Lower leg skin (tissue), 4 donors: ENCODE data around the gene SLC6A13. TPM values are rescaled to one million over a fixed set of nuclear protein-coding genes. Genes with fewer than 3 reads are reported as not detected.

Experiments
- DNase-seq, 2 donors: peaks; one replicate each; pipeline ENCODE4 v3.0.0-alpha.2; 2019; ENCODE audit warnings: low spot score in 2 of 2
- H3K4me3 ChIP-seq: fragments of 200-600 bp; sonication (generic); 2 replicates; pipeline ENCODE4 v1.5.1; 2017; ENCODE audit warnings: mild to moderate bottlenecking, low read depth; ENCODE audit not compliant: poor library complexity, severe bottlenecking
- POLR2A ChIP-seq, 2 donors: fragments of 450-650 bp; IDR thresholded peaks; one replicate each; pipeline ENCODE4 v1.6.1; 2016 to 2017; ENCODE audit warnings: antibody characterized with exemption in 2 of 2, mild to moderate bottlenecking in 1 of 2, moderate library complexity in 1 of 2
- whole genome bisulfite sequencing, 2 donors: methylation state at CpG; one replicate each; pipeline ENCODE4 v1.1.5; 2018; 5-methylcytosine and 5-hydroxymethylcytosine counted together
- intact Hi-C: fragments of 100-400 bp; cut with DNase I; formaldehyde crosslinking; loops from one replicate; pipeline ENCODE4 v1.15.0; 2023; ENCODE audit warnings: low total_unique reads
- total RNA-seq, 4 donors: library from RNA; depleted of rRNA; stranded (reverse); fragments of >200 nt; gene quantifications; one replicate each; pipeline ENCODE4 v1.1.0, GENCODE V29; 2016
- TF ChIP-seq, protein P1 (sequence below), 3 donors: fragments of 450-650 bp; IDR thresholded peaks; one replicate each; pipeline ENCODE4 v1.5.1; 2016; ENCODE audit warnings: antibody characterized with exemption in 3 of 3, mild to moderate bottlenecking in 3 of 3, moderate library complexity in 2 of 3

The SLC6A13 gene
- total RNA-seq, 4 donors from 2014 or later, result not detected

DNA sequence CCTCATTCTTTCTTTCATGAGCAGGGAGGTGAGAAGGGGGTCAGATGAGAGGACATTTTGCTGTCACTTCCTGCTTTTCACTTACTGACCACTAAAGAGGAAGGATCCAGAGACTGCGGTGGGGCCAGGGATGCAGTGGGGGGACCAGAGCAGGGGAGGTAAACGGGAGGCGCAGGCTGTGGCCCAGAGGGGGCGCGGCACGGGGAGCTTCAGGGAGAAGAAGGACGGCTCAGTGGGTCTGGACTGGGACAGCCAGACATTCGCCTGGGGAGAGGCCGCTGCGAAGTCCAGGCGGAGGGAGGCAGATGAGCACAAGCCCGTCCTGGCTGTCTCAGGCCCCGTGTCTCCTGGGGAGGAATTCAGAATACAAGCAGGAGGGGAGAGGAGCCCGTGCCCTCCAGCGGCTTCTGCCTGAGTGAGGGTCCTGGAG lies 89.9 kb downstream of the SLC6A13 start:
- H3K4me3 ChIP-seq, result no peak overlapping the region
- intact Hi-C loops, result no loop called here
- no peak for DNase-seq
- TF ChIP-seq, protein P1, sequence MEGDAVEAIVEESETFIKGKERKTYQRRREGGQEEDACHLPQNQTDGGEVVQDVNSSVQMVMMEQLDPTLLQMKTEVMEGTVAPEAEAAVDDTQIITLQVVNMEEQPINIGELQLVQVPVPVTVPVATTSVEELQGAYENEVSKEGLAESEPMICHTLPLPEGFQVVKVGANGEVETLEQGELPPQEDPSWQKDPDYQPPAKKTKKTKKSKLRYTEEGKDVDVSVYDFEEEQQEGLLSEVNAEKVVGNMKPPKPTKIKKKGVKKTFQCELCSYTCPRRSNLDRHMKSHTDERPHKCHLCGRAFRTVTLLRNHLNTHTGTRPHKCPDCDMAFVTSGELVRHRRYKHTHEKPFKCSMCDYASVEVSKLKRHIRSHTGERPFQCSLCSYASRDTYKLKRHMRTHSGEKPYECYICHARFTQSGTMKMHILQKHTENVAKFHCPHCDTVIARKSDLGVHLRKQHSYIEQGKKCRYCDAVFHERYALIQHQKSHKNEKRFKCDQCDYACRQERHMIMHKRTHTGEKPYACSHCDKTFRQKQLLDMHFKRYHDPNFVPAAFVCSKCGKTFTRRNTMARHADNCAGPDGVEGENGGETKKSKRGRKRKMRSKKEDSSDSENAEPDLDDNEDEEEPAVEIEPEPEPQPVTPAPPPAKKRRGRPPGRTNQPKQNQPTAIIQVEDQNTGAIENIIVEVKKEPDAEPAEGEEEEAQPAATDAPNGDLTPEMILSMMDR (IDR thresholded peaks at IDR 0.05), result no peak
- TF ChIP-seq POLR2A (IDR thresholded peaks at IDR 0.05), result no peak
- 65 to 76% methylated on average over 15 of the region's 15 CpGs for WGBS, 2 donors

DNA sequence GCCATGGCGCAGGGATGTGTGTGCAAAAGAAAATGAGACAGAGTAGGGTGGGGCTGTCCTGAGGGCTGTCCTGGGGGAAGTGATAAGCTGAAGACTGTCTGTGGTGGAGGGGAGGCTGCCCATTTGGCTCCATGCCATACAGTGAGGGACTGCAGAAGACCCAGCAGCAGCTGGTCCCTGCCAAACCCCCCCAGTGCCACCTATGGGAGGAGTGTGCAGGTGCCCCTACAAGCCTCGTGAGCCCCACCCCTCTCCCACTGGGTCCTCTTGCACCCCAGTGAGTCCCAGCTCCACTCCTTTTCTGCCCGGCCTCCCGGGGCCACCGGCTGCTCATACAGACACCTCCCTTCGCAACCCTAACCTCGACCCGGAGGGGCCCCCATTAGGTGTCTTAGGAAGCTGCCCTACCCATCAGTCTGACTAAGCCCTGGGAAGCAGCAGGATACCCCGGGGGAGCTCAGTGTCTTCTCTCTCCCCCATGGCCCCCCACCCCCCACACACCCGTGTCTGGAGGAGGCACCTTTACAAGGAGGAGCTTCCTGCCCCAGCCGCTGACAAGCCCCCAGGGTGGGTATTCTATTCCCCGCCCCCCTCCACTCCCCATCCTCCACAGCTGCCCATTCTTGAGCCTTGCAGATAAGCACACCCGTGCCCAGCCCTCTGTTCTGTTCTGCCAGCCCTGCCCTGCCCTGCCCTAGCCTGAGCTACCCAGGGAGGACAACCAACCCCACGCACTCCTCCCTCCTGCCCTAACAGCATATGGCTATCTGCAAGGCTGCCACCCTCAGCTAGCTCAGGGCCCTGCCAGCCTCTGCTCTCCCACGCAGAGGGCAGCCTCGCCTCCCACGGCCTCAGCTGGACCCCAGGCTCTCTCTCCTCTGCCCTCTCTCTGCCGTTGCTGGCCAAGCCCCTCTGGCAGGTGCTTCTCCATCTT lies 90.6 kb downstream of the SLC6A13 start:
- DNase-seq, result no peak
- TF ChIP-seq, protein P1 (IDR thresholded peaks at IDR 0.05), result no peak
- H3K4me3 ChIP-seq, result no peak overlapping the region
- 36 to 41% methylated on average over 17 to 18 of the region's 18 CpGs for WGBS, 2 donors
- intact Hi-C loops, result no loop called here

DNA sequence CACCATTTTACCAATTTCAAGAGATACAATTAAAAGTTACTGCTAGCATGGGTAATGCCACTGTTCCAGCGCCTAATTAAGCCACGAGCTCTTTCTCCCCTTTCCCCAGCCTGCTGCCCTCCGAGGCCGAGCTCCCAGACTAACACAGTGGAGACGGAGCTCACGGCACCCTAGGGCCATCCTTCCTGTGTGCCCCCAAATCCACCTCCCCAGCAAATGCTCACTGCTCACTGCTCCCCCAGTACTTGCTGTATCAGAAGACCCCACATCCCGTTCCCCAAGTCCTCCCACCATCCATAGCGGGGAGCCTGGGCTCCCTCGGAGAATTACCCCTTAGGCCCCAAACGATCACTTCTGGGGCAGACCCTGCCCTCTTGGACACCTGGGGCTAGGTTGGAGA lies 91.4 kb downstream of the SLC6A13 start:
- H3K4me3 ChIP-seq, result no peak overlapping the region
- TF ChIP-seq POLR2A (IDR thresholded peaks at IDR 0.05), result no peak
- TF ChIP-seq, protein P1 (IDR thresholded peaks at IDR 0.05), result no peak
- WGBS, 2 donors, result 77 to 80% methylated on average over 10 of the region's 10 CpGs
- intact Hi-C loops, result no loop called here
- no peak for DNase-seq

Other genes starting within 250 kb of the SLC6A13 start
- under 1 TPM in 3 of 4 donors, not detected in 1; 0.04 to 0.10 (median 0.05) TPM for gene IQSEC3, start 196.1 kb downstream of the SLC6A13 start, total RNA-seq
- gene SLC6A12, start 48.7 kb downstream of the SLC6A13 start, total RNA-seq, result under 1 TPM in 3 of 4 donors, not detected in 1; 0.30 to 0.74 (median 0.71) TPM
- gene KDM5A, start 126.5 kb upstream of the SLC6A13 start, total RNA-seq, result 10 to 100 TPM; 43.5 to 85.0 (median 67.0) TPM
- gene CCDC77, start 138.8 kb upstream of the SLC6A13 start, total RNA-seq, result 10 to 100 TPM in 1 of 4 donors, 1 to 10 TPM in 3; 3.4 to 18.3 (median 5.7) TPM
- 10 to 100 TPM; 35.8 to 65.4 (median 47.6) TPM for gene B4GALNT3, start 197.1 kb upstream of the SLC6A13 start, total RNA-seq